Testis (tissue), 2 donors: ENCODE data around the gene SETD5.

Experiments used
- POLR2A ChIP-seq: fragments of 450-650 bp; IDR thresholded peaks from one replicate; pipeline ENCODE4 v1.6.1; 2017; ENCODE audit warnings: antibody characterized with exemption, mild to moderate bottlenecking, moderate library complexity
- TF ChIP-seq, protein P1 (sequence below), 3 experiments: fragments of 450-650 bp in 2 of 3; fragments of 200-600 bp in 1 of 3; sonication (generic) in 1 of 3; IDR thresholded peaks; one replicate each; pipeline ENCODE4 v1.5.1; 2016 to 2019; ENCODE audit warnings: antibody characterized with exemption in 3 of 3, mild to moderate bottlenecking in 2 of 3, moderate library complexity in 1 of 3

DNA sequence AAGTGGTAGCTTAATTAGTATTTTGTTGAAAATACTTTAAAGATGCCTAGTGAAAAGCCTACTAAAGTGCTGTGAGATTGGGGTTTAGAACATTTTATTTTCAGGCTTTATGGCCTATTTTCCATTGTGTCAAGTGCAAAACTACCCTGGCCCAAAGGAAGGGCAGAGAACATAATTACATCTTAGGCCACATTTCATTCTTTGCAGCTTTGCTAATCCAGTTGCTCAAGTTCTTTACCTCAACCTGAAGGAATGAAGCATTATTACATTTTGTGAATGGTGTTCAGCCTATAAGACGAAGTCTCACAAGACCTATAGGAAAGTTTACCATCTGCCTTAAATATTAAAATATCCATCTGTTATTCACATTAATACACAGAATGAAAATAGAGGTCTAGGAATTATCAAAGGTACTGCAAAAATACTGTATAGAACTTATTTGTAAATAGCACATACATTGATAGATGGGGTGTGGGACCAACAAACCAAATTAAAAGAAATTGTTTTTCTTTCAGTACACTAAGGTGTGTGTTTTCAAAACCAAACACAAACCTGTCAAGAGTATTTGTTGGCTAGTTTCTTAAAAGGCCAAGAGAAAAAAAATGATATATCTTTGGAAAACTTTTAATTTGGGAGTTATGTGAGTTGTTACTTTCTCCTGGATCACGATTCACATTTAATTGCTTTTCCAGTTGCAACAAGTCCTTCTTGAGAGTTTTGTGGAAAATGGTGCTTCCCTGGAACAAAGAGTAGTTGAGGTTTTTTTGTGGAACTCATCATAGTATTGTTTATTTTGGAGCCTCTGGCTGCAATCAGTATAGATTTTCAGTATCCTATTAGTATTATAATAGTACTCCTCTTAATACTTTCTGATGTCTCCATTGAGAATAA lies 12.0 kb upstream of the SETD5 start:
- TF ChIP-seq, protein P1, sequence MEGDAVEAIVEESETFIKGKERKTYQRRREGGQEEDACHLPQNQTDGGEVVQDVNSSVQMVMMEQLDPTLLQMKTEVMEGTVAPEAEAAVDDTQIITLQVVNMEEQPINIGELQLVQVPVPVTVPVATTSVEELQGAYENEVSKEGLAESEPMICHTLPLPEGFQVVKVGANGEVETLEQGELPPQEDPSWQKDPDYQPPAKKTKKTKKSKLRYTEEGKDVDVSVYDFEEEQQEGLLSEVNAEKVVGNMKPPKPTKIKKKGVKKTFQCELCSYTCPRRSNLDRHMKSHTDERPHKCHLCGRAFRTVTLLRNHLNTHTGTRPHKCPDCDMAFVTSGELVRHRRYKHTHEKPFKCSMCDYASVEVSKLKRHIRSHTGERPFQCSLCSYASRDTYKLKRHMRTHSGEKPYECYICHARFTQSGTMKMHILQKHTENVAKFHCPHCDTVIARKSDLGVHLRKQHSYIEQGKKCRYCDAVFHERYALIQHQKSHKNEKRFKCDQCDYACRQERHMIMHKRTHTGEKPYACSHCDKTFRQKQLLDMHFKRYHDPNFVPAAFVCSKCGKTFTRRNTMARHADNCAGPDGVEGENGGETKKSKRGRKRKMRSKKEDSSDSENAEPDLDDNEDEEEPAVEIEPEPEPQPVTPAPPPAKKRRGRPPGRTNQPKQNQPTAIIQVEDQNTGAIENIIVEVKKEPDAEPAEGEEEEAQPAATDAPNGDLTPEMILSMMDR (IDR thresholded peaks at IDR 0.05), result no peak
- no peak for TF ChIP-seq POLR2A
